HG02678 (cell line): ENCODE results near the gene BEST3.
"Not testable (repeated sequence)": the region's sequence is repeated elsewhere in the genome, so short reads cannot be mapped to it uniquely, and the experiment has no call there.

Experiments used
- ATAC-seq: cut with Tn5 transposase; IDR thresholded peaks from one replicate; pipeline ENCODE4 v1.9.1; 2021; ENCODE audit warnings: mild to moderate bottlenecking, moderate library complexity; ENCODE audit not compliant: unreplicated experiment

The BEST3 gene

GRCh38 chr12:69608114-69608513 is 91.0 kb downstream of the BEST3 start:
- ATAC-seq, result no peak

GRCh38 chr12:69604275-69604674 is 94.8 kb downstream of the BEST3 start:
- ATAC-seq, result not testable (repeated sequence)
